Glomerular visceral epithelial cell (primary cell): Measurements from ENCODE around the gene ARHGEF3.
A peak's percentile ranks its signal among the peaks of the same experiment; 100 is the strongest.

Source experiments
- DNase-seq: peaks from one replicate; pipeline ENCODE4 v3.0.0-alpha.2; 2016; ENCODE audit errors: extremely low spot score

Gene ARHGEF3

GRCh38 chr3:56795829-56796185 lies 5.9 kb downstream of the ARHGEF3 start:
- no peak for DNase-seq

GRCh38 chr3:56795097-56795828 lies 6.5 kb downstream of the ARHGEF3 start:
- no peak for DNase-seq

- DNase-seq = no peak
Observed at GRCh38 chr3:56792193-56792592, 9.6 kb downstream of the ARHGEF3 start.

GRCh38 chr3:56790016-56790821 lies 11.5 kb downstream of the ARHGEF3 start:
- DNase-seq = no peak

GRCh38 chr3:56789076-56789475 lies 12.7 kb downstream of the ARHGEF3 start:
- no peak for DNase-seq

- no peak for DNase-seq
Observed at GRCh38 chr3:56788521-56788920, 13.2 kb downstream of the ARHGEF3 start.

- DNase-seq = no peak
Observed at GRCh38 chr3:56787784-56788256, 13.9 kb downstream of the ARHGEF3 start.

- DNase-seq = no peak
Observed at GRCh38 chr3:56787258-56787775, 14.4 kb downstream of the ARHGEF3 start.

GRCh38 chr3:56785499-56785898 lies 16.2 kb downstream of the ARHGEF3 start:
- DNase-seq = no peak

- no peak for DNase-seq
Observed at GRCh38 chr3:56784448-56785001, 17.2 kb downstream of the ARHGEF3 start.

GRCh38 chr3:56783644-56784447 lies 17.9 kb downstream of the ARHGEF3 start:
- peak; percentile 21 for DNase-seq

GRCh38 chr3:56782906-56783305 lies 18.8 kb downstream of the ARHGEF3 start:
- DNase-seq = no peak

- DNase-seq = no peak
Observed at GRCh38 chr3:56782215-56782614, 19.5 kb downstream of the ARHGEF3 start.

- no peak for DNase-seq
Observed at GRCh38 chr3:56781762-56782161, 20.0 kb downstream of the ARHGEF3 start.

GRCh38 chr3:56780936-56781335 lies 20.8 kb downstream of the ARHGEF3 start:
- DNase-seq = no peak

GRCh38 chr3:56778893-56779292 lies 22.9 kb downstream of the ARHGEF3 start:
- DNase-seq = no peak

- no peak for DNase-seq
Observed at GRCh38 chr3:56776556-56776950, 25.2 kb downstream of the ARHGEF3 start.

GRCh38 chr3:56775838-56776555 lies 25.8 kb downstream of the ARHGEF3 start:
- no peak for DNase-seq

GRCh38 chr3:56775445-56775837 lies 26.3 kb downstream of the ARHGEF3 start:
- DNase-seq = no peak

GRCh38 chr3:56773986-56774385 lies 27.8 kb downstream of the ARHGEF3 start:
- DNase-seq = no peak
